Right ventricle myocardium superior (tissue), 1 donor: ENCODE measurements around the gene GSG1. TPM values are rescaled to one million over a fixed set of nuclear protein-coding genes. Genes with fewer than 3 reads are reported as not detected.
"Not testable (repeated sequence)": the region's sequence is repeated elsewhere in the genome, so short reads cannot be mapped to it uniquely, and the experiment has no call there.

Experiments
- ATAC-seq: fragments of 200-7000 bp; cut with Tn5 transposase; one replicate; pipeline ENCODE4 v1.9.1; 2020; ENCODE audit warnings: mild to moderate bottlenecking; ENCODE audit not compliant: poor library complexity
- DNase-seq: peaks from one replicate; pipeline ENCODE4 v3.0.0-alpha.2; 2020
- intact Hi-C: fragments of 100-400 bp; cut with DNase I; formaldehyde crosslinking; loops from one replicate; pipeline ENCODE4 v1.11.2; 2022
- total RNA-seq: library from RNA; stranded (reverse); fragmentation: NEBNext Ultra II Directional; extraction: Animal tissue kit (Norgen Biotek cat#: 25700); gene quantifications from one replicate; pipeline ENCODE4 v1.2.1, GENCODE V29; 2021
- donor health status: DM: no; HTN: yes; CAD: no; lungs with severe emphysema.

GSG1 gene
- total RNA-seq, 1 donor from 2014 or later, result not detected

- no peak for DNase-seq
- intact Hi-C loops, result loop anchor here (5.0 kb wide), 1 partner anchor 113 kb away; no protein-coding TSS in a partner anchor
- no peak for ATAC-seq
Observed at GRCh38 chr12:13099066-13099843, 4.2 kb downstream of the GSG1 start.

- DNase-seq, result no peak
- no peak for ATAC-seq
Observed at GRCh38 chr12:13097491-13098011, 5.9 kb downstream of the GSG1 start.

GRCh38 chr12:13095266-13095995 lies 8.0 kb downstream of the GSG1 start:
- intact Hi-C loops, result loop anchor here (5.0 kb wide), 1 partner anchor 117 kb away; no protein-coding TSS in a partner anchor
- no peak for DNase-seq
- no peak for ATAC-seq

More at GRCh38 chr12:13097491-13098011, 5.9 kb downstream of the GSG1 start:
- intact Hi-C loops, result loop anchor here (5.0 kb wide), 1 partner anchor 115 kb away; no protein-coding TSS in a partner anchor

GRCh38 chr12:13094367-13094766 lies 9.1 kb downstream of the GSG1 start:
- intact Hi-C loops, result no loop called here
- ATAC-seq, result no peak
- no peak for DNase-seq

GRCh38 chr12:13093848-13094220 lies 9.6 kb downstream of the GSG1 start:
- ATAC-seq (no peak), DNase-seq (no peak)
- intact Hi-C loops, result no loop called here

GRCh38 chr12:13093191-13093847 lies 10.1 kb downstream of the GSG1 start:
- intact Hi-C loops, result no loop called here
- no peak for DNase-seq
- ATAC-seq, result no peak

GRCh38 chr12:13091832-13092231 lies 11.6 kb downstream of the GSG1 start:
- DNase-seq (no peak), ATAC-seq (no peak)
- intact Hi-C loops, result no loop called here

- no peak for DNase-seq
- ATAC-seq, result no peak
- intact Hi-C loops, result no loop called here
Observed at GRCh38 chr12:13090054-13090453, 13.4 kb downstream of the GSG1 start.

- no peak for DNase-seq
- no peak for ATAC-seq
- intact Hi-C loops, result no loop called here
Observed at GRCh38 chr12:13088496-13088895, 15.0 kb downstream of the GSG1 start.

GRCh38 chr12:13087766-13088165 lies 15.7 kb downstream of the GSG1 start:
- intact Hi-C loops, result no loop called here
- no peak for DNase-seq
- no peak for ATAC-seq

- ATAC-seq (no peak), DNase-seq (no peak)
- intact Hi-C loops, result no loop called here
Observed at GRCh38 chr12:13085968-13086686, 17.3 kb downstream of the GSG1 start.

- intact Hi-C loops, result no loop called here
Observed at GRCh38 chr12:13084898-13085640, 18.4 kb downstream of the GSG1 start.

GRCh38 chr12:13083638-13084037 lies 19.8 kb downstream of the GSG1 start:
- DNase-seq, ATAC-seq, intact Hi-C loops: not testable (repeated sequence)

More at GRCh38 chr12:13084898-13085640, 18.4 kb downstream of the GSG1 start:
- DNase-seq, result no peak
- ATAC-seq, result no peak

GRCh38 chr12:13082861-13083260 lies 20.6 kb downstream of the GSG1 start:
- intact Hi-C loops, result no loop called here

GRCh38 chr12:13080266-13080665 lies 23.2 kb downstream of the GSG1 start:
- DNase-seq (no peak), ATAC-seq (no peak)
- intact Hi-C loops, result no loop called here

More at GRCh38 chr12:13082861-13083260, 20.6 kb downstream of the GSG1 start:
- ATAC-seq, result no peak
- no peak for DNase-seq

GRCh38 chr12:13079440-13079906 lies 24.0 kb downstream of the GSG1 start:
- DNase-seq (no peak), ATAC-seq (no peak)
- intact Hi-C loops, result no loop called here

- DNase-seq, result no peak
- intact Hi-C loops, result no loop called here
- no peak for ATAC-seq
Observed at GRCh38 chr12:13075786-13076570, 27.5 kb downstream of the GSG1 start.
